Measurements from ENCODE around the gene DNAH2.

Gene DNAH2

GRCh38 chr17:7719661-7720060 is 2.1 kb downstream of the DNAH2 start:
- Histone ChIP-seq H3K4me1 (peaks cover 0 to 24% (median 15%) of the 10 kb centered on the region in 4 donors), H3K4me3 (no peak overlapping the region), H3K27ac (no peak overlapping the region), H3K36me3 (no peaks in the 10 kb centered on the region), H3K9me3 (no peaks in the 10 kb centered on the region), H3K27me3 (peaks cover 0 to 44% of the 10 kb centered on the region in 2 donors)
- intact Hi-C loops (cut with DNase I; ENCODE audit: low total_unique reads): no loop called here
- DNase-seq: no peak
- TF ChIP-seq, protein P1, sequence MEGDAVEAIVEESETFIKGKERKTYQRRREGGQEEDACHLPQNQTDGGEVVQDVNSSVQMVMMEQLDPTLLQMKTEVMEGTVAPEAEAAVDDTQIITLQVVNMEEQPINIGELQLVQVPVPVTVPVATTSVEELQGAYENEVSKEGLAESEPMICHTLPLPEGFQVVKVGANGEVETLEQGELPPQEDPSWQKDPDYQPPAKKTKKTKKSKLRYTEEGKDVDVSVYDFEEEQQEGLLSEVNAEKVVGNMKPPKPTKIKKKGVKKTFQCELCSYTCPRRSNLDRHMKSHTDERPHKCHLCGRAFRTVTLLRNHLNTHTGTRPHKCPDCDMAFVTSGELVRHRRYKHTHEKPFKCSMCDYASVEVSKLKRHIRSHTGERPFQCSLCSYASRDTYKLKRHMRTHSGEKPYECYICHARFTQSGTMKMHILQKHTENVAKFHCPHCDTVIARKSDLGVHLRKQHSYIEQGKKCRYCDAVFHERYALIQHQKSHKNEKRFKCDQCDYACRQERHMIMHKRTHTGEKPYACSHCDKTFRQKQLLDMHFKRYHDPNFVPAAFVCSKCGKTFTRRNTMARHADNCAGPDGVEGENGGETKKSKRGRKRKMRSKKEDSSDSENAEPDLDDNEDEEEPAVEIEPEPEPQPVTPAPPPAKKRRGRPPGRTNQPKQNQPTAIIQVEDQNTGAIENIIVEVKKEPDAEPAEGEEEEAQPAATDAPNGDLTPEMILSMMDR (IDR thresholded peaks at IDR 0.05): no peak

GRCh38 chr17:7720125-7720524 is 2.6 kb downstream of the DNAH2 start:
- no peaks in the 10 kb centered on the region for H3K36me3 ChIP-seq
- H3K4me3 ChIP-seq: no peak overlapping the region
- DNase-seq: no peak
- TF ChIP-seq, protein P1 (IDR thresholded peaks at IDR 0.05): no peak
- H3K4me1 ChIP-seq: peaks cover 0 to 24% (median 15%) of the 10 kb centered on the region in 4 donors
- no peak overlapping the region for H3K27ac ChIP-seq
- peaks cover 0 to 43% of the 10 kb centered on the region in 2 donors for H3K27me3 ChIP-seq
- no peaks in the 10 kb centered on the region for H3K9me3 ChIP-seq
- intact Hi-C loops (cut with DNase I; ENCODE audit: low total_unique reads): no loop called here

GRCh38 chr17:7721612-7722011 is 4.1 kb downstream of the DNAH2 start:
- Histone ChIP-seq H3K9me3 (no peaks in the 10 kb centered on the region), H3K27me3 (peaks cover 0 to 48% of the 10 kb centered on the region in 2 donors), H3K27ac (no peak overlapping the region), H3K4me3 (no peak overlapping the region), H3K4me1 (peaks cover 0 to 18% (median 10%) of the 10 kb centered on the region in 4 donors), H3K36me3 (no peaks in the 10 kb centered on the region)
- intact Hi-C loops (cut with DNase I; ENCODE audit: low total_unique reads): no loop called here
- DNase-seq: no peak
- TF ChIP-seq, protein P1 (IDR thresholded peaks at IDR 0.05): no peak

GRCh38 chr17:7727886-7728285 is 10.3 kb downstream of the DNAH2 start:
- Histone ChIP-seq H3K27me3 (peaks cover 0 to 37% of the 10 kb centered on the region in 2 donors), H3K4me1 (no peaks in the 10 kb centered on the region), H3K4me3 (no peak overlapping the region), H3K36me3 (no peaks in the 10 kb centered on the region), H3K27ac (no peak overlapping the region), H3K9me3 (no peaks in the 10 kb centered on the region)
- no peak for DNase-seq
- intact Hi-C loops (cut with DNase I; ENCODE audit: low total_unique reads): no loop called here
- TF ChIP-seq, protein P1 (IDR thresholded peaks at IDR 0.05): no peak

GRCh38 chr17:7729816-7730215 is 12.3 kb downstream of the DNAH2 start:
- Histone ChIP-seq H3K27ac (no peak overlapping the region), H3K36me3 (no peaks in the 10 kb centered on the region), H3K4me1 (no peaks in the 10 kb centered on the region), H3K27me3 (peaks cover 0 to 23% of the 10 kb centered on the region in 2 donors), H3K4me3 (no peak overlapping the region), H3K9me3 (no peaks in the 10 kb centered on the region)
- intact Hi-C loops (cut with DNase I; ENCODE audit: low total_unique reads): no loop called here
- DNase-seq: no peak
- TF ChIP-seq, protein P1 (IDR thresholded peaks at IDR 0.05): no peak

GRCh38 chr17:7732981-7733539 is 15.5 kb downstream of the DNAH2 start:
- H3K27ac ChIP-seq: no peak overlapping the region
- no peak for DNase-seq
- intact Hi-C loops (cut with DNase I; ENCODE audit: low total_unique reads): no loop called here

More at GRCh38 chr17:7732981-7733539, 15.5 kb downstream of the DNAH2 start:
- TF ChIP-seq, protein P1 (IDR thresholded peaks at IDR 0.05): no peak
- Histone ChIP-seq H3K9me3 (no peaks in the 10 kb centered on the region), H3K4me3 (no peak overlapping the region), H3K4me1 (no peaks in the 10 kb centered on the region), H3K27me3 (peaks cover 0 to 14% of the 10 kb centered on the region in 2 donors), H3K36me3 (no peaks in the 10 kb centered on the region)

Data from tibial artery (tissue), 4 donors.